CD14-positive monocyte (primary cell): ENCODE results near the gene HIVEP3. TPM values are rescaled to one million over a fixed set of nuclear protein-coding genes. Genes with fewer than 3 reads are reported as not detected.
A peak's percentile ranks its signal among the peaks of the same experiment; 100 is the strongest.
"Not testable (repeated sequence)": the region's sequence is repeated elsewhere in the genome, so short reads cannot be mapped to it uniquely, and the experiment has no call there.

Experiments
- DNase-seq, 3 donors: peaks; one replicate each; pipeline ENCODE4 v3.0.0-alpha.2; 2011 to 2022
- H2AFZ ChIP-seq: 2 replicates; pipeline ENCODE4 v1.6.0; 2012; ENCODE audit warnings: mild to moderate bottlenecking, low read depth, low read length, inconsistent platforms; ENCODE audit not compliant: insufficient read depth, poor library complexity, severe bottlenecking
- H3K27ac ChIP-seq, 2 donors: 1 replicate in 1 of 2; 2 replicates in 1 of 2; pipeline ENCODE4 v1.5.1; 2012 to 2013; ENCODE audit warnings: low read length in 2 of 2, control low read depth in 1 of 2, inconsistent platforms in 1 of 2, low read depth in 1 of 2, mild to moderate bottlenecking in 1 of 2
- H3K27me3 ChIP-seq, 2 donors: one replicate each; pipeline versions ENCODE4 v1.6.0 to v1.6.1; 2011 to 2013; ENCODE audit warnings: low read length in 2 of 2; ENCODE audit not compliant: control insufficient read depth in 2 of 2, insufficient read depth in 2 of 2
- H3K36me3 ChIP-seq, 2 donors: replicated peaks in 1 of 2; 1 replicate in 1 of 2; 2 replicates in 1 of 2; pipeline versions ENCODE4 v1.5.1 to v1.6.1; 2012 to 2013; ENCODE audit warnings: low read length in 2 of 2, control low read depth in 1 of 2, inconsistent platforms in 1 of 2, mild to moderate bottlenecking in 1 of 2; ENCODE audit not compliant: insufficient read depth in 2 of 2, control insufficient read depth in 1 of 2
- H3K4me1 ChIP-seq, 2 donors: 1 replicate in 1 of 2; 2 replicates in 1 of 2; pipeline versions ENCODE4 v1.5.1 to v1.6.1; 2012 to 2013; ENCODE audit warnings: low read length in 2 of 2, control low read depth in 1 of 2, inconsistent platforms in 1 of 2, mild to moderate bottlenecking in 1 of 2, moderate library complexity in 1 of 2; ENCODE audit not compliant: insufficient read depth in 2 of 2, control insufficient read depth in 1 of 2
- H3K4me2 ChIP-seq: replicated peaks from 2 replicates; pipeline ENCODE3; 2012; ENCODE audit warnings: low read length, moderate library complexity, mild to moderate bottlenecking; ENCODE audit not compliant: poor library complexity, severe bottlenecking; ENCODE audit errors: extremely low read depth
- H3K4me3 ChIP-seq, 3 experiments: fragments of 200-600 bp in 1 of 3; sonication (generic) in 1 of 3; replicated peaks in 1 of 3; 1 replicate in 2 of 3; 2 replicates in 1 of 3; pipeline ENCODE4 v1.5.1; 2011 to 2013; ENCODE audit warnings: low read length in 3 of 3, mild to moderate bottlenecking in 3 of 3, control low read depth in 2 of 3, low read depth in 2 of 3, inconsistent platforms in 1 of 3, moderate library complexity in 1 of 3
- H3K79me2 ChIP-seq: 2 replicates; pipeline ENCODE4 v1.6.0; 2012; ENCODE audit warnings: mild to moderate bottlenecking, control low read depth, inconsistent platforms, low read length, moderate library complexity; ENCODE audit not compliant: insufficient read depth
- H3K9ac ChIP-seq: 2 replicates; pipeline ENCODE4 v1.6.0; 2017; ENCODE audit warnings: low read length, mild to moderate bottlenecking; ENCODE audit not compliant: insufficient read depth, poor library complexity, severe bottlenecking
- H3K9me3 ChIP-seq, 2 donors: replicated peaks in 1 of 2; 1 replicate in 1 of 2; 2 replicates in 1 of 2; pipeline versions ENCODE4 v1.5.1 to v1.6.1; 2012 to 2013; ENCODE audit warnings: low read length in 2 of 2, control low read depth in 1 of 2; ENCODE audit not compliant: control insufficient read depth in 1 of 2, insufficient read depth in 1 of 2
- H4K20me1 ChIP-seq: 2 replicates; pipeline ENCODE4 v1.6.0; 2012; ENCODE audit warnings: mild to moderate bottlenecking, low read length, control low read depth, moderate library complexity; ENCODE audit not compliant: insufficient read depth
- H3K27ac Mint-ChIP-seq, 7 donors: one replicate each; pipeline ENCODE4 v1.8.0; 2020; ENCODE audit warnings: mild to moderate bottlenecking in 7 of 7, mixed read lengths in 7 of 7, moderate library complexity in 6 of 7, inconsistent platforms in 2 of 7
- H3K27me3 Mint-ChIP-seq, 3 donors: one replicate each; pipeline ENCODE4 v1.8.0; 2021 to 2022; ENCODE audit warnings: low read depth in 3 of 3, mild to moderate bottlenecking in 3 of 3, mixed read lengths in 3 of 3, moderate library complexity in 3 of 3, inconsistent platforms in 1 of 3
- H3K36me3 Mint-ChIP-seq, 2 donors: one replicate each; pipeline ENCODE4 v1.8.0; 2020; ENCODE audit warnings: mixed read lengths in 2 of 2, inconsistent platforms in 1 of 2, mild to moderate bottlenecking in 1 of 2
- H3K4me1 Mint-ChIP-seq: one replicate; pipeline ENCODE4 v1.8.0; 2020; ENCODE audit warnings: mild to moderate bottlenecking, mixed read lengths
- H3K4me3 Mint-ChIP-seq, 2 donors: one replicate each; pipeline ENCODE4 v1.8.0; 2020; ENCODE audit warnings: mild to moderate bottlenecking in 2 of 2, mixed read lengths in 2 of 2, moderate library complexity in 1 of 2
- H3K9me3 Mint-ChIP-seq, 7 donors: one replicate each; pipeline ENCODE4 v1.8.0; 2020 to 2022; ENCODE audit warnings: mixed read lengths in 7 of 7, mild to moderate bottlenecking in 6 of 7, moderate library complexity in 6 of 7, inconsistent platforms in 2 of 7
- WGBS: methylation state at CpG from one replicate; pipeline ENCODE4 v1.1.5; 2013; ENCODE audit warnings: missing lambda C conversion rate; ENCODE audit not compliant: insufficient coverage; 5-methylcytosine and 5-hydroxymethylcytosine counted together
- intact Hi-C, 2 donors: fragments of 100-400 bp; cut with micrococcal nuclease; formaldehyde crosslinking; loops; one replicate each; pipeline versions ENCODE4 v1.15.0 to v1.15.1; 2023
- polyA plus RNA-seq, 3 donors: library from polyadenylated mRNA; depleted of rRNA in 1 of 3; unstranded in 2 of 3; stranded (reverse) in 1 of 3; fragments of 300-500 nt in 2 of 3; fragments of >200 nt in 1 of 3; fragmentation: Illumina TruSeq in 2 of 3; gene quantifications; 1 replicate in 2 of 3; 2 replicates in 1 of 3; pipeline ENCODE4 v1.2.3, GENCODE V29; 2012 to 2021
- TF ChIP-seq, protein P1 (sequence below): fragments of 200-600 bp; IDR thresholded peaks from one replicate; pipeline ENCODE4 v1.8.0; 2022; ENCODE audit warnings: antibody characterized with exemption, mild to moderate bottlenecking

HIVEP3 gene
- polyA plus RNA-seq, 3 donors = 1.2 to 3.7 (median 1.8) TPM

DNA sequence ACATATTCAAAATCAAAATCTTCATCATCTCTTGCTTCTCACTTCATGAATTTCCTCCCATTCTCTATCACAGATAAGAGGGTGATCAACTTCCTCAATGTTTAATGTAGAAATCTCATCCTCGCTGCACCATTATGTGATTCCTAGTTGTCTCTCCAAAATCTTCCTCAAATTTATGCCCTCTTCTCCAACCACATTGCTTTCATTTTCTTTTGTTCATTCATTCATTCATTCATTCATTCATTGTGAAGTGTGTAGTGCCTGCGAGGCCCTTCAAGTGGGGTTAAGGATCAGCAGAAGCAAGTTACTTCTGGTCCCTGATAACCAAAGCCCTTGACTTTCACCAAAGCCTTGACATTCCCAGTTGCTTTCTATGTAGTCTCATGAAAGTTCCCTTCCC lies 33.5 kb upstream of the HIVEP3 start:
- Histone ChIP-seq H2AFZ (no peak overlapping the region), H3K4me2 (no peak overlapping the region), H3K27me3 (no peaks in the 10 kb centered on the region), H3K27ac (no peak overlapping the region), H3K36me3 (no peaks in the 10 kb centered on the region), H3K4me1 (no peaks in the 10 kb centered on the region), H3K9me3 (peaks cover 0 to 7% of the 10 kb centered on the region in 2 donors), H4K20me1 (no peaks in the 10 kb centered on the region), H3K4me3 (no peak overlapping the region), H3K9ac (no peak overlapping the region), H3K79me2 (no peaks in the 10 kb centered on the region)
- Mint-ChIP-seq H3K27ac (peak overlapping the region in 1 of 7 donors; percentile 2), H3K4me3 (no peak overlapping the region), H3K27me3 (no peaks in the 10 kb centered on the region), H3K4me1 (peaks cover 5% of the 10 kb centered on the region), H3K36me3 (no peaks in the 10 kb centered on the region), H3K9me3 (peaks cover 3 to 17% (median 11%) of the 10 kb centered on the region in 7 donors)
- intact Hi-C loops = no loop called here
- WGBS = 100% methylated on average over 1 of the region's 2 CpGs
- TF ChIP-seq, protein P1, sequence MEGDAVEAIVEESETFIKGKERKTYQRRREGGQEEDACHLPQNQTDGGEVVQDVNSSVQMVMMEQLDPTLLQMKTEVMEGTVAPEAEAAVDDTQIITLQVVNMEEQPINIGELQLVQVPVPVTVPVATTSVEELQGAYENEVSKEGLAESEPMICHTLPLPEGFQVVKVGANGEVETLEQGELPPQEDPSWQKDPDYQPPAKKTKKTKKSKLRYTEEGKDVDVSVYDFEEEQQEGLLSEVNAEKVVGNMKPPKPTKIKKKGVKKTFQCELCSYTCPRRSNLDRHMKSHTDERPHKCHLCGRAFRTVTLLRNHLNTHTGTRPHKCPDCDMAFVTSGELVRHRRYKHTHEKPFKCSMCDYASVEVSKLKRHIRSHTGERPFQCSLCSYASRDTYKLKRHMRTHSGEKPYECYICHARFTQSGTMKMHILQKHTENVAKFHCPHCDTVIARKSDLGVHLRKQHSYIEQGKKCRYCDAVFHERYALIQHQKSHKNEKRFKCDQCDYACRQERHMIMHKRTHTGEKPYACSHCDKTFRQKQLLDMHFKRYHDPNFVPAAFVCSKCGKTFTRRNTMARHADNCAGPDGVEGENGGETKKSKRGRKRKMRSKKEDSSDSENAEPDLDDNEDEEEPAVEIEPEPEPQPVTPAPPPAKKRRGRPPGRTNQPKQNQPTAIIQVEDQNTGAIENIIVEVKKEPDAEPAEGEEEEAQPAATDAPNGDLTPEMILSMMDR = no peak
- no peak for DNase-seq

DNA sequence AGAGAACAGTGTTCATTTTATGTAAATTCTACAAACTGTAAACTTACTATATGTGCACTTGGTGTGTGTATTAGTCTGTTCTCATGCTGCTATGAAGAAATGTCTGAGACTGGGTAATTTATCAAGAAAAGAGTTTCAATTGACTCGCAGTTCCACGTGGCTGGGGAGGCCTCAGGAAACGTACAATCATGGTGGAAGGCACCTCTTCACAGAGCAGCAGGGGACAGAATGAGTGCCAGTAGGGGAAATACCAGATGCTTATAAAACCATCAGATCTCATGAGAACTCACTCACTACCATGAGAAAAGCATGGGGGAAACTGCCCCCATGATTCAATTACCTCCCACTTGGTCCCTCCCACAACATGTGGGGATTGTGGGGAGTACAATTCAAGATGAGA lies 32.8 kb upstream of the HIVEP3 start:
- 93% methylated on average over 2 of the region's 3 CpGs for WGBS
- H3K79me2 ChIP-seq, H3K27me3 ChIP-seq, H3K36me3 Mint-ChIP-seq, H3K9ac ChIP-seq, H3K36me3 ChIP-seq, H3K4me1 ChIP-seq, H3K27ac Mint-ChIP-seq, DNase-seq, H3K27ac ChIP-seq, H2AFZ ChIP-seq, H3K4me1 Mint-ChIP-seq, H3K27me3 Mint-ChIP-seq, H3K4me2 ChIP-seq, intact Hi-C loops, H3K4me3 ChIP-seq, H4K20me1 ChIP-seq, H3K4me3 Mint-ChIP-seq, H3K9me3 ChIP-seq: not testable (repeated sequence)
- peaks cover 3 to 20% (median 13%) of the 10 kb centered on the region in 7 donors for H3K9me3 Mint-ChIP-seq
